Endothelial cell of umbilical vein (primary cell): ENCODE data around the gene SLC39A11. TPM values are rescaled to one million over a fixed set of nuclear protein-coding genes. Genes with fewer than 3 reads are reported as not detected.

Experiments used
- Bru-seq: library from RNA; stranded (reverse); fragments of 400-500 nt; gene quantifications from one replicate; lab custom pipeline; 2021; lab: Mats Ljungman, UMichigan
- BruChase-seq, 2 experiments: library from RNA; stranded (reverse); fragments of 400-500 nt; gene quantifications; one replicate each; lab custom pipeline; 2021; lab: Mats Ljungman, UMichigan
- BruUV-seq: library from RNA; stranded (reverse); fragments of 400-500 nt; replicated peaks from 2 replicates; lab custom pipeline; 2021; lab: Mats Ljungman, UMichigan
- CTCF ChIA-PET: fragments of 300-600, 350-600 bp; sonication (Branson Sonifier 250); formaldehyde crosslinking; loops from one replicate; lab custom pipeline; 2021; ENCODE audit warnings: antibody characterized with exemption, inconsistent platforms; lab: Charles Lee
- POLR2A ChIA-PET: fragments of 300-600, 350-600 bp; sonication (Branson Sonifier 250); formaldehyde crosslinking; loops from one replicate; lab custom pipeline; 2021; ENCODE audit warnings: antibody characterized with exemption, inconsistent platforms; lab: Charles Lee
- DNase-seq: peaks from one replicate; pipeline ENCODE4 v3.0.0-alpha.2; 2011; ENCODE audit warnings: low read depth, low spot score
- FAIRE-seq: peaks from 2 replicates; lab custom pipeline; 2011; peaks lifted over from hg19 to GRCh38; lab: Jason Lieb, UNC
- H2AFZ ChIP-seq: 2 replicates; pipeline ENCODE4 v1.6.0; 2012; ENCODE audit warnings: low read depth, low read length, control low read depth, inconsistent platforms
- H3K27ac ChIP-seq: 2 replicates; pipeline ENCODE4 v1.5.1; 2011; ENCODE audit warnings: low read depth, mild to moderate bottlenecking, control low read depth, low read length, moderate library complexity; ENCODE audit not compliant: insufficient read depth
- H3K27me3 ChIP-seq, 2 experiments: 2 replicates each; pipeline versions ENCODE4 v1.6.0 to v1.6.1; 2011; ENCODE audit warnings: low read length in 2 of 2, mixed read lengths in 1 of 2; ENCODE audit not compliant: control insufficient read depth in 2 of 2, insufficient read depth in 2 of 2
- H3K36me3 ChIP-seq, 2 experiments: 2 replicates in 1 of 2; 3 replicates in 1 of 2; pipeline ENCODE4 v1.5.1; 2011; ENCODE audit warnings: low read length in 2 of 2, mild to moderate bottlenecking in 1 of 2, moderate library complexity in 1 of 2; ENCODE audit not compliant: control insufficient read depth in 2 of 2, insufficient read depth in 2 of 2; ENCODE audit errors: extremely low read depth in 1 of 2
- H3K4me1 ChIP-seq: 3 replicates; pipeline ENCODE4 v1.5.1; 2011; ENCODE audit warnings: mild to moderate bottlenecking, low read length; ENCODE audit not compliant: control insufficient read depth, insufficient read depth; ENCODE audit errors: extremely low read depth
- H3K4me2 ChIP-seq: 2 replicates; pipeline ENCODE4 v1.6.1; 2011; ENCODE audit warnings: low read length, control low read depth, mixed read lengths; ENCODE audit not compliant: insufficient read depth
- H3K4me3 ChIP-seq, 3 experiments: fragments of 200-600 bp in 1 of 3; sonication (generic), shearing (Covaris generic) in 1 of 3; replicated peaks in 1 of 3; 2 replicates each; pipeline ENCODE4 v1.5.1; 2011 to 2016; ENCODE audit warnings: control low read depth in 3 of 3, low read length in 3 of 3, mild to moderate bottlenecking in 2 of 3, inconsistent platforms in 1 of 3, low read depth in 1 of 3, moderate library complexity in 1 of 3; ENCODE audit not compliant: insufficient read depth in 1 of 3
- H3K79me2 ChIP-seq: 2 replicates; pipeline ENCODE4 v1.6.0; 2012; ENCODE audit warnings: low read length, inconsistent platforms; ENCODE audit not compliant: control insufficient read depth, insufficient read depth
- H3K9ac ChIP-seq: replicated peaks from 2 replicates; pipeline ENCODE3; 2011; ENCODE audit warnings: low read length, control low read depth; ENCODE audit not compliant: insufficient read depth; ENCODE audit errors: extremely low read depth
- H3K9me1 ChIP-seq: replicated peaks from 3 replicates; pipeline ENCODE4 v1.6.0; 2011; ENCODE audit warnings: mild to moderate bottlenecking, low read length; ENCODE audit not compliant: control insufficient read depth, insufficient read depth; ENCODE audit errors: extremely low read depth
- H3K9me3 ChIP-seq: replicated peaks from 2 replicates; pipeline ENCODE4 v1.5.1; 2012; ENCODE audit warnings: low read length, inconsistent platforms; ENCODE audit not compliant: control insufficient read depth, insufficient read depth
- H4K20me1 ChIP-seq: replicated peaks from 2 replicates; pipeline ENCODE3; 2011; ENCODE audit warnings: mild to moderate bottlenecking, low read length; ENCODE audit not compliant: control insufficient read depth, insufficient read depth; ENCODE audit errors: extremely low read depth
- CTCF ChIP-seq, 2 donors: IDR thresholded peaks; 1 replicate in 1 of 2; 2 replicates in 1 of 2; pipeline ENCODE4 v1.5.1; 2011; ENCODE audit warnings: low read length in 2 of 2, mild to moderate bottlenecking in 2 of 2, moderate library complexity in 2 of 2, control low read depth in 1 of 2, inconsistent platforms in 1 of 2, low read depth in 1 of 2; ENCODE audit not compliant: insufficient read depth in 1 of 2; ENCODE audit errors: extremely low read depth in 1 of 2
- EZH2 ChIP-seq: IDR thresholded peaks from 2 replicates; pipeline ENCODE4 v1.6.1; 2012; ENCODE audit warnings: borderline replicate concordance, low read depth, mild to moderate bottlenecking, moderate library complexity, low read length, inconsistent platforms; ENCODE audit not compliant: severe bottlenecking
- FOS ChIP-seq: IDR thresholded peaks from 2 replicates; pipeline ENCODE4 v1.6.1; 2011; ENCODE audit warnings: mild to moderate bottlenecking, low read length, moderate library complexity, borderline replicate concordance; ENCODE audit not compliant: insufficient read depth
- GATA2 ChIP-seq: IDR thresholded peaks from 2 replicates; pipeline ENCODE4 v1.7.0; 2011; ENCODE audit warnings: low read depth, mild to moderate bottlenecking, moderate library complexity, mixed read lengths, low read length; ENCODE audit not compliant: insufficient read length, insufficient read depth
- JUN ChIP-seq: IDR thresholded peaks from 2 replicates; pipeline ENCODE4 v1.6.1; 2011; ENCODE audit warnings: borderline replicate concordance, low read depth; ENCODE audit not compliant: insufficient read length, insufficient read depth
- MAX ChIP-seq: IDR thresholded peaks from 2 replicates; pipeline ENCODE4 v1.6.1; 2011; ENCODE audit not compliant: insufficient read depth, insufficient read length
- MYC ChIP-seq: IDR thresholded peaks from one replicate; pipeline ENCODE4 v1.6.1; 2011; ENCODE audit warnings: mild to moderate bottlenecking, low read depth, low read length
- POLR2A ChIP-seq: IDR thresholded peaks from 2 replicates; pipeline ENCODE4 v1.6.1; 2012; ENCODE audit warnings: low read depth, mild to moderate bottlenecking, control low read depth, low read length
- POLR2AphosphoS5 ChIP-seq: IDR thresholded peaks from 2 replicates; pipeline ENCODE4 v1.6.1; 2012; ENCODE audit warnings: low read depth, mild to moderate bottlenecking, control low read depth, low read length, moderate library complexity; ENCODE audit not compliant: insufficient read depth
- dilution Hi-C: fragments of 300-500 bp; cut with MboI; formaldehyde crosslinking; loops from one replicate; pipeline ENCODE4 v1.15.0; 2019; ENCODE audit warnings: low sequenced_read_pairs; ENCODE audit not compliant: extremely low pct_ligation_motif_present
- intact Hi-C: fragments of 100-400 bp; cut with micrococcal nuclease; formaldehyde crosslinking; loops from one replicate; pipeline ENCODE4 v1.10.0; 2022
- long read RNA-seq: library from polyadenylated mRNA; stranded (forward); transcript quantifications from one replicate; pipeline ENCODE4 v2.0.0, GENCODE V29; 2021
- polyA minus RNA-seq, 3 experiments: library from RNA; depleted of rRNA, polyadenylated mRNA; stranded (reverse); fragments of >200 nt; gene quantifications; 1 replicate in 1 of 3; 2 replicates in 2 of 3; pipeline ENCODE4 v1.2.3, GENCODE V29; 2011
- polyA plus RNA-seq, 4 experiments: library from polyadenylated mRNA; depleted of rRNA in 3 of 4; stranded (reverse) in 3 of 4; unstranded in 1 of 4; fragments of >200 nt; gene quantifications; 2 replicates each; pipeline versions ENCODE4 v1.2.1 to v1.2.3, GENCODE V29; 2011 to 2012; ENCODE audit warnings: missing spikeins in 1 of 4
- total RNA-seq: library from RNA; stranded (reverse); gene quantifications from 2 replicates; pipeline ENCODE4 v1.2.3, GENCODE V29; 2021

SLC39A11 gene
- 11.9 and 12.4 TPM in 2 replicates for total RNA-seq
- polyA plus RNA-seq = 7.8 and 8.1 TPM in 2 replicates
- polyA plus RNA-seq (2011; cell fraction: cytosol; rRNA removed) = 4.8 and 5.7 TPM in 2 replicates
- polyA plus RNA-seq (2011; cell fraction: nucleus; rRNA removed) = 5.1 and 7.9 TPM in 2 replicates
- 9.6 and 11.7 TPM in 2 replicates for polyA plus RNA-seq (2012)
- 31.9 and 46.8 TPM in 2 replicates for polyA minus RNA-seq
- polyA minus RNA-seq (2011; cell fraction: cytosol; rRNA and poly(A)+ RNA removed) = 4.9 TPM
- polyA minus RNA-seq (2011; cell fraction: nucleus; rRNA and poly(A)+ RNA removed) = 24.6 and 25.5 TPM in 2 replicates
- percentile 48 among the genes with signal in this experiment for Bru-seq, nascent RNA
- BruChase-seq, experiment 1, labeled RNA remaining after a 6-hour chase = percentile 29 among the genes with signal in this experiment
- percentile 34 among the genes with signal in this experiment for BruChase-seq, experiment 2, labeled RNA remaining after a 2-hour chase
- long read RNA-seq, partial matches to known transcripts = 2 of 6 reads
- long read RNA-seq, other reads (novel, unspliced or antisense) = 2 of 6 reads

GRCh38 chr17:73092523-73093135 lies at the start of gene SLC39A11:
TSS of gene SLC39A11 (minus strand) at chr17:73092688. CDS start at chr17:73088764, 3,924 bp downstream.
- dilution Hi-C loops (no loop called here), intact Hi-C loops (loop anchor here (1.0 to 5.0 kb wide), 4 partner anchors 108 to 365 kb away; a partner anchor contains a TSS)
- peak within 1 kb of the TSS; percentile 63 for H3K4me2 ChIP-seq
- H3K9ac ChIP-seq = peak within 1 kb of the TSS; percentile 34
- no peaks in the 10 kb centered on the region for H4K20me1 ChIP-seq
- CTCF ChIA-PET = interaction anchor here (1.6 to 3.0 kb wide), 3 partner anchors 107 to 368 kb away, joined by 3 to 13 read pairs (median 6); no protein-coding TSS in a partner anchor
- H3K9me3 ChIP-seq = no peaks in the 10 kb centered on the region
- FAIRE-seq = peak; percentile 96
- POLR2A ChIA-PET = no interaction called here
- BruUV-seq = no TSS peak
- H3K79me2 ChIP-seq = no peaks in the 10 kb centered on the region
- H3K4me1 ChIP-seq = peaks cover 9% of the 10 kb centered on the region
- peak within 1 kb of the TSS; percentile 97 for H2AFZ ChIP-seq
- no peak within 1 kb of the TSS for H3K27ac ChIP-seq
- no peaks in the 10 kb centered on the region for H3K9me1 ChIP-seq
- DNase-seq = peak; percentile 92
- no peaks in the 10 kb centered on the region for H3K36me3 ChIP-seq
- H3K4me3 ChIP-seq = peak within 1 kb of the TSS; percentile 47 to 83 (median 61)
- no peaks in the 10 kb centered on the region for H3K27me3 ChIP-seq
- peak; percentile 90 for TF ChIP-seq MAX
- TF ChIP-seq POLR2AphosphoS5 = peak; percentile 73
- peak; percentile 73 for TF ChIP-seq MYC
- no peak for TF ChIP-seq JUN
- no peak for TF ChIP-seq EZH2
- TF ChIP-seq GATA2 = no peak
- no peak for TF ChIP-seq CTCF (IDR thresholded peaks at IDR 0.05; ENCODE audit: extremely low read depth in 1 of 2, insufficient read depth in 1 of 2, low read depth in 1 of 2, low read length in 2 of 2)
- TF ChIP-seq POLR2A = peak; percentile 73
- no peak for TF ChIP-seq FOS
